IPS-NIHi7 (cell line): Measurements from ENCODE around the gene ADIPOQ.
A peak's percentile ranks its signal among the peaks of the same experiment; 100 is the strongest.
"Not testable (repeated sequence)": the region's sequence is repeated elsewhere in the genome, so short reads cannot be mapped to it uniquely, and the experiment has no call there.

Source experiments
- DNase-seq: peaks from one replicate; pipeline ENCODE4 v3.0.0; 2012; ENCODE audit warnings: mixed read lengths; ENCODE audit errors: extremely low spot score

ADIPOQ gene

GRCh38 chr3:186870421-186871201, 28.1 kb downstream of the ADIPOQ start:
- no peak for DNase-seq

DNA sequence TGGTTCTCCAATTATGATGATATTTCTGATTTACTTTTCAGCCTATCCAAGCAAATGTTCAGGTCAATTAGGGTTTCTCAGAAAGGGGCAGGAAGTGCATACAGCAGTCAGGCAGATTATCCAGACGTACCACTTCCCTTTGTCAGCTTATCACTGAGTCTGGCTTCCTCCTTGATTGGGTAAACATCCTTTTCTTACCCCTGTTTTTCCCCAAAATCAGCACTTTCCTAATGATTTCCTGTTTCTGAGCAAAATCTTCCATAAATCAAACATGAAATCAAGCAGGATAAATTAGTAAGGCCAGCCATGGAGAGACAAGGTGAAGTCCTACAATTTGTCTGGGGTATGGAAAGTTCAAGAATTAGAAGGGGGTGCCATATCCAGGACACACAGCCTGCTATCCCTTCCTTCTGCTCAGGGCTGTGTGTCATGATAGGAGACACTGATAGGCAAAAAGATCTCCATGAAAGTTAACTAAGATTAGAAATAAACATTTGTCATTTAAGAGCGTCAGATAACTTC, 29.0 kb downstream of the ADIPOQ start:
- no peak for DNase-seq

DNA sequence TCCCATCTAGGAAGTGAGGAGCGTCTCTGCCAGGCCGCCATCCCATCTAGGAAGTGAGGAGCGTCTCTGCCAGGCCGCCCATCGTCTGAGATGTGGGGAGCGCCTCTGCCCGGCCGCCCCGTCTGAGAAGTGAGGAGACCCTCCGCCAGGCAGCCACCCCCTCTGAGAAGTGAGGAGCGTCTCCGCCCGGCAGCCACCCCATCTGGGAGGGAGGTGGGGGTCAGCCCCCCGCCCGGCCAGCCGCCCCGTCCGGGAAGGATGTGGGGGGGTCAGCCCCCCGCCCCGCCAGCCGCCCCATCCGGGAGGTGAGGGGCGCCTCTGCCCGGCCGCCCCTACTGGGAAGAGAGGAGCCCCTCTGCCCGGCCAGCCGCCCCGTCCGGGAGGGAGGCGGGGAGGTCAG, 31.3 kb downstream of the ADIPOQ start:
- not testable (repeated sequence) for DNase-seq

DNA sequence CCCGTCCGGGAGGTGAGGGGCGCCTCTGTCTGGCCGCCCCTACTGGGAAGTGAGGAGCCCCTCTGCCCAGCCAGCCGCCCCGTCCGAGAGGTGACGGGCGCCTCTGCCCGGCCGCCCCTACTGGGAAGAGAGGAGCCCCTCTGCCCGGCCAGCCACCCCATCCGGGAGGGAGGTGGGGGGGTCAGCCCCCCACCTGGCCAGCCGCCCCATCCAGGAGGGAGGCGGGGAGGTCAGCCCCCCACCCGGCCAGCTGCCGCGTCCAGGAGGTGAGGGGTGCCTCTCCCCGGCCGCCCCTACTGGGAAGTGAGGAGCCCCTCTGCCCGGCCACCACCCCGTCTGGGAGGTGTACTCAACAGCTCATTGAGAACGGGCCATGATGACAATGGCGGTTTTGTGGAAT, 31.7 kb downstream of the ADIPOQ start:
- DNase-seq = not testable (repeated sequence)

- DNase-seq = not testable (repeated sequence)
Observed at GRCh38 chr3:186874841-186875240, 32.3 kb downstream of the ADIPOQ start.

DNA sequence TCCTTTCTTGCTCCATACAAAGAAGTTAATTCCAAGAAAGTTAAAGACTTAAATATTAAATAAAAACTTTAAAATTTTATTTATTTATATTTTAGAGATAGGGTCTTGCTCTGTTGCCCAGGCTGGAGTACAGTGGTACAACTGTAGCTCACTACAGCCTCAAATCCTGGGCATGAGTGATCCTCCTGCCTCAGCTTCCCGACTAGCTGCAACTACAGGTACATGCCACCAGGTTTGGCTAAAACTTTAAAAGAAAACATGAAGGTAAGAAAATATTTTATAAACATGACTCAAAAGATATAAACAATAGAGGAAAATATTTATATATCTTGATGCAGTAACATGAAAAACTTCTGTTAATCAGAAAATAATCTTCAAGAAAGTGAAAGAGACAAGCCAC, 33.2 kb downstream of the ADIPOQ start:
- no peak for DNase-seq

GRCh38 chr3:186879781-186880180, 37.3 kb downstream of the ADIPOQ start:
- no peak for DNase-seq

GRCh38 chr3:186880406-186880805, 37.9 kb downstream of the ADIPOQ start:
- no peak for DNase-seq

DNA sequence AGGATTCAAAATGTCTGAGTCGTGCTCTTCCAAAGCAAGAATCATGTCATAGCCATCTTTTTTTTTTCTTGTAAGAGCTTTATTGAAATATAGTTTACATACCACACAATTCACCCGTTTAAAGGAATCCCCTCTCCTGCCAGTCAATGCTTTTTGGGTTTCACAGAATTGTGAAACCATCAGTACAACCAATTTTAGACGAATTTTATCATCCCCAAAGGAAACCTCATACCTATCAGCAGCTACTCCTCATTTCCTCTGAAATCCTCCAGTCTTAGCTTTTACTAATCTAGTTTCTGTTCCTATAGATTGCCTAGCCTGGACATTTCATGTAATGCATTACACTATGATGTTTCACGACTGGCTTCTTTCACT, 39.6 kb downstream of the ADIPOQ start:
- DNase-seq = no peak

GRCh38 chr3:186882881-186883685, 40.6 kb downstream of the ADIPOQ start:
- no peak for DNase-seq

DNA sequence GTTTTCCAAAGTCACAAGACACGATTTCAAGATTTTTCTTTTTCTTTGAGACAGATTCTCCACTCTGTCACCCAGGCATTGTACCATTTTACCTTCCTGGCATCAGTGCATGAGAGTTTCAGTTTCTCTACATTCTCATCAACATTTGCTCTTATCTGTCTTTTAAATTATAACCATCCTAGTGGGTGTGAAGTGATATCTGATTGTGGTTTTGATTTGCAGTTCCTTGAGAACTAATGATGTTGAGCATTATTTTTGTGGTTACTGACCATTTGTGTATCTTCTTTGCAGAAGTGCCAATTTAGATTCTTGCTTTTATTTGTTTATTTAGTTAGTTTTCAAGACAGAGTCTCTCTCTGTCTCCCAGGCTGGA, 41.2 kb downstream of the ADIPOQ start:
- no peak for DNase-seq

- DNase-seq = not testable (repeated sequence)
Observed at GRCh38 chr3:186884868-186885267, 42.4 kb downstream of the ADIPOQ start.

DNA sequence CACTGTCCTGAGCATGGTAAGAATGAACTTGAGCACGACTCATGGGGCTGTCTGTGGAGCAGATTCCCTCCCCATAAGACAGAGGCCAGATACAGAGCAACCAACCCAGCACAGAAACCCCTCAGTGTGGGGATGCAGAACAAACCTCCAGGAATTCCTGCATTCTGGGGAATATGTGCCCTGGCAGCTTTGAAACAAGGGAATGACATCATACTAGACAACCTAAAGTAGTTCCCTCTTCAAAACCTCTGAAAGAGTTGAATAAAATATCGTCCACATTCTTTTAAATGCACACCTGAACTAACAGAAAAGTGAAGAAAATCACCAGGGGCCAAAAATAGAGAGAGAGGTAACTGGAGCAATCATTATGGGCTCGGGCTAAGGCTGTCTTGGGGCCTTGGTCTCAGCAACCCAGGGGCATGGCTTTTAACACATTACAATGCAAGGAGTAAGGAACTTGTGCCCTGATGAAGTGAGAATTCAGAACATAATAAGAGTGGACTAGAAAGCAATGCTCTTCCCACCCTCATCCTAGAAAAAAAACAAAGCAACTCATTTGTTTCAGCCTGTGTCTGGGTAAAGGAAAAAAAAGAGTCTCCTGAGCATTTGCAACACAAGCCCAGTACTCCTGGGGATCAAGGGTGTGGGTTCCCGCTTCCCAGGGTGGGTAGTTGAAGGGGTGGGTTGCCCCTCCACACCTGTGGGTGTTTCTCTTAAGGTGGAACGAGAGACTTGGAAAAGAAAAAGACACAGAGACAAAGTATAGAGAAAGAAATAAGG, 43.9 kb downstream of the ADIPOQ start:
- no peak for DNase-seq

DNA sequence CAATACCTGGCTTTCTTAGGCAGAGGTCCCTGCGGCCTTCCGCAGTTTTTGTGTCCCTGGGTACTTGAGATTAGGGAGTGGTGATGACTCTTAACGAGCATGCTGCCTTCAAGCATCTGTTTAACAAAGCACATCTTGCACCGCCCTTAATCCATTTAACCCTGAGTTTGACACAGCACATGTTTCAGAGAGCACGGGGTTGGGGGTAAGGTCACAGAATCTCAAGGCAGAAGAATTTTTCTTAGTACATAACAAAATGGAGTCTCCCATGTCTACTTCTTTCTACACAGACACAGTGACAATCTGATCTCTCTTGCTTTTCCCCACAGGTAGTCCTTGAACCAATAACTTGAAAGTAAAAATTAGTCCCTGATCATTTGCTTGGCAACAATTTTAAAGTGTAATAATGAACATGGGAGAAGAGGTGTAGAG, 45.0 kb downstream of the ADIPOQ start:
- not testable (repeated sequence) for DNase-seq

DNA sequence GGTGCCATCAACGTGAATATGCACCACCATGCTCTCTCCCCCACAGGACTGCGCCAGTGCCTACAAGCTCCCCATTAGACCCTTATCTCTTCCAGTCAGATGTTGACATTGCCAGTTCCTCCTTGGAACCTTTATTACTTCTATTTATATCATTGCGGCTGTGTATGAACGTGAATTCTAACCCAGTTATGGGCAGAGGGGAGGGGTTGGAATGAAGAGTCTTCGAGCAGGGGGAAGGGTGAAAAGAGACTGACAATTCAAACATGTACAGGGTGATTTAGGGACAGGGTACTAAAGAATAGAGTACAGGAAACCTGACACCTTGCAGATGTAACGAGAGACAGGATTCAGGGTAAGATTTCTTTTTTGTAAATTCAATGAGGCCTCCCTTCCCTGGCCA, 46.1 kb downstream of the ADIPOQ start:
- no peak for DNase-seq

DNA sequence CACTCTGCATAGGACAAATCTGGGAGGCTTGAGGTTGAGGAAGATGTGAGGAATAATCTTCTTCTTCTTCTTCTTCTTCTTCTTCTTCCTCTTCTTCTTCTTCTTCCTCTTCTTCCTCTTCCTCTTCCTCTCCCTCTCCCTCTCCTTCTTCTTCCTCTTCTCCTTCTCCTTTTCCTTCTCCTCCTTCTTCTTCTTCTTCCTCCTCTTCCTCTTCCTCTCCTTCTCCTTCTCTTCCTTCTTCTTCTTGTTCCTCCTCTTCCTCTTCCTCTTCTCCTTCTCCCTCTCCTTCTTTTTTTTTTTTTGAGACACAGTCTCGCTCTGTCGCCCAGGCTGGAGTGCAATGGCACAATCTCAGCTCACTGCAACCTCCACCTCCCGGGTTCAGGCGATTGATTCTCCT, 47.2 kb downstream of the ADIPOQ start:
- DNase-seq = not testable (repeated sequence)

GRCh38 chr3:186890911-186891310, 48.4 kb downstream of the ADIPOQ start:
- DNase-seq = no peak

DNA sequence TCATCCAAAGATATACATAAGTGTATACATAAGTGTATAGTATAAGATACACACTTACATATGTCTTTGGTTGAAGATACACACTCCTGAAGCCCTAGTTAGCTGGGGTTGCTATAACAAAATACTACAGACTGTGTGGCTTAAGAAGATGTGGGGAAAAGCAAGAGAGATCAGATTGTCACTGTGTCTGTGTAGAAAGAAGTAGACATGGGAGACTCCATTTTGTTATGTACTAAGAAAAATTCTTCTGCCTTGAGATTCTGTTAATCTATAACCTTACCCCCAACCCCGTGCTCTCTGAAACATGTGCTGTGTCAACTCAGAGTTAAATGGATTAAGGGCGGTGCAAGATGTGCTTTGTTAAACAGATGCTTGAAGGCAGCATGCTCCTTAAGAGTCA, 50.6 kb downstream of the ADIPOQ start:
- not testable (repeated sequence) for DNase-seq

DNA sequence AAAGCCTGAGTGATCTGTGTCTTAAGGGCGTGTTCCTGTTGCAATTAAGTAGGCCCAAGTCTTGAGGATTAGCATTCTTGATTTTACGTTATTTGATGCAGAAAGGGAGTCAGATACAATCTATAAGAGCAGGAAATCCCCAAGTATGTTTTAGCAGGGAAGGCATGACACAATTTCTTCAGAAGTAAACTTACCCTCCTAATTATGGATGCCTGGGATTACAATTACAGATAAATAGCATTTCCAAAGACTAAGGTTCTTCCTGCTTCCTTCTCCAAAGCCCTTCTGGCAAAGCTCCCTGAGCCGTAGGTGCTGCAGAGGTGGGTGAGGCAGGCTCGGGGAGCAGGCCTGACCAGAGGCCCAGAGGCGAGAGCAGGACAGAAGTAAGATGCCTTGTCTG, 52.9 kb downstream of the ADIPOQ start:
- DNase-seq = no peak

DNA sequence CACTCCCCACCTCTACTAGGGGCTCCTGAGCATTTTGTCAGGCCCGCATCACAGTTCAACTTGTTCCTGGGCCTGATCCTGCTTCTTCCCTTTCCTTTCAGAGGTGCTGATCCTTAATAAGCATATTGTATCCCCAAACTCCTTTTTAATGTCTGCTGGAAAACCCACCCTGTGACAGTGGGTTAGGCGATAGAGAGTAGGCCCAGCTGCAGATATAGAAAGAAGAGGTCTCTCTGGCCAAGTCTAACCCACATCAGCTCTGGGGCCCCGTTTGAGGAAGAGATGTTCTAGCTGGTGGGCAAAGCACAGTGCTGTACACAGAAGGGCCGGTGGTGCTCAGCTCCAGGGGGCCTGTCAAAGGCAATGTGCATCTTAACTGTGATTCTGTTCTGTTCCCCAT, 53.5 kb downstream of the ADIPOQ start:
- no peak for DNase-seq

- DNase-seq = peak; percentile 31
Observed at GRCh38 chr3:186896875-186897274, 54.4 kb downstream of the ADIPOQ start.

DNA sequence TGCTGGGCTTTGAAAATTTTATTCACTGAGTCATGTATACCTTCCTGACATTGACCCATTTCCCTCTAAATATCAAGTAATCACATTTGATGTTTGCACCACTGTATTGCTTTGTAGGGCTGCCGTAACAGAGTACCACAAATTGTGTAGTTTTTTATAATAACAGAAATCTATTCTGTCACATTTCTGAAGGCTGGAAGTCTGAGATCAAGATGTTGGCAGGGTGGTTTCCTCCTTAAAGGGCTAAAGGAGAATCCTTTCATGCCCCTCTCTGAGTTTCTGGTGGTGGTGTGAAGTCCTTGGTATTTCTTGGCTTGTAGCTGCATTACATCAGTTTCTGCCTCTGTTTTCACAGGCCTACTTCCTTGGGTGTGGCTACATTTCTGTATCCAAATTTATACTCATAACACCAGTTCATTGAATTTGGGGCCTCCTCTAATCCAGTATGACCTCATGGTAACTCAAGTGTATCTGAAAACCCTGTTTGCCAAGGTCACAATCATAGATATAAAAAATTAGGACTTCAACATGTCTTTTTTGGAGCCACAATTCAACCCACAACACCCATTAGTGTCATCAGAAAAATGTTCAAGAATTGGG, 58.7 kb downstream of the ADIPOQ start:
- no peak for DNase-seq
